ENCODE data around the gene ANKRD40CL.
"Not testable (repeated sequence)": the region's sequence is repeated elsewhere in the genome, so short reads cannot be mapped to it uniquely, and the experiment has no call there.

Gene ANKRD40CL

GRCh38 chr17:50758524-50758923 is 8.8 kb downstream of the ANKRD40CL start:
- FAIRE-seq = no peak

GRCh38 chr17:50754521-50754920 is 12.8 kb downstream of the ANKRD40CL start:
- no peak for FAIRE-seq

GRCh38 chr17:50749245-50749644 is 18.1 kb downstream of the ANKRD40CL start:
- no peak for FAIRE-seq

GRCh38 chr17:50745631-50746030 is 21.7 kb downstream of the ANKRD40CL start:
- no peak for FAIRE-seq

GRCh38 chr17:50739098-50739497 is 28.2 kb downstream of the ANKRD40CL start:
- no peak for FAIRE-seq

GRCh38 chr17:50737118-50737698 is 30.1 kb downstream of the ANKRD40CL start:
- no peak for FAIRE-seq

- FAIRE-seq = no peak
Observed at GRCh38 chr17:50735287-50735686, 32.0 kb downstream of the ANKRD40CL start.

GRCh38 chr17:50731575-50732460 is 35.5 kb downstream of the ANKRD40CL start:
- no peak for FAIRE-seq

GRCh38 chr17:50728881-50729765 is 38.2 kb downstream of the ANKRD40CL start:
- FAIRE-seq = no peak

- no peak for FAIRE-seq
Observed at GRCh38 chr17:50728112-50728429, 39.2 kb downstream of the ANKRD40CL start.

GRCh38 chr17:50725769-50726655 is 41.3 kb downstream of the ANKRD40CL start:
- no peak for FAIRE-seq

- FAIRE-seq = not testable (repeated sequence)
Observed at GRCh38 chr17:50724622-50725021, 42.7 kb downstream of the ANKRD40CL start.

GRCh38 chr17:50722746-50723145 is 44.6 kb downstream of the ANKRD40CL start:
- no peak for FAIRE-seq

GRCh38 chr17:50721194-50722010 is 45.9 kb downstream of the ANKRD40CL start:
- FAIRE-seq = no peak

GRCh38 chr17:50719924-50720794 is 47.2 kb downstream of the ANKRD40CL start:
- no peak for FAIRE-seq

GRCh38 chr17:50719144-50719923 is 48.0 kb downstream of the ANKRD40CL start, which contains the start of gene LUC7L3:
Gene LUC7L3 (plus strand): TSS chr17:50719603. CDS start chr17:50719733, 130 bp downstream.
- FAIRE-seq = no peak

- no peak for FAIRE-seq
Observed at GRCh38 chr17:50715471-50715870, 51.8 kb downstream of the ANKRD40CL start.

- no peak for FAIRE-seq
Observed at GRCh38 chr17:50712641-50713040, 54.7 kb downstream of the ANKRD40CL start.
